Naive B cell (primary cell): ENCODE data around the gene PPEF2. TPM values are rescaled to one million over a fixed set of nuclear protein-coding genes. Genes with fewer than 3 reads are reported as not detected.

ENCODE experiments used
- ATAC-seq, 2 donors: fragments of 150-1000 bp; cut with Tn5 transposase; 2 replicates each; pipeline ENCODE4 v1.10.0; 2021; ENCODE audit warnings: low read depth in 2 of 2, mild to moderate bottlenecking in 2 of 2, moderate library complexity in 2 of 2
- DNase-seq: peaks from one replicate; pipeline ENCODE4 v3.0.0; 2022
- H3K27ac Mint-ChIP-seq, 6 donors: one replicate each; pipeline ENCODE4 v1.8.0; 2020 to 2022; ENCODE audit warnings: mild to moderate bottlenecking in 6 of 6, mixed read lengths in 6 of 6, moderate library complexity in 5 of 6, inconsistent platforms in 2 of 6
- H3K27me3 Mint-ChIP-seq, 3 donors: one replicate each; pipeline ENCODE4 v1.8.0; 2021 to 2022; ENCODE audit warnings: mixed read lengths in 3 of 3, mild to moderate bottlenecking in 1 of 3
- H3K36me3 Mint-ChIP-seq, 2 donors: one replicate each; pipeline ENCODE4 v1.8.0; 2020 to 2022; ENCODE audit warnings: mixed read lengths in 2 of 2, inconsistent platforms in 1 of 2, mild to moderate bottlenecking in 1 of 2
- H3K4me1 Mint-ChIP-seq, 3 donors: one replicate each; pipeline ENCODE4 v1.8.0; 2020 to 2022; ENCODE audit warnings: mixed read lengths in 3 of 3, inconsistent platforms in 1 of 3, mild to moderate bottlenecking in 1 of 3, moderate library complexity in 1 of 3
- H3K4me3 Mint-ChIP-seq, 8 donors: one replicate each; pipeline ENCODE4 v1.8.0; 2020 to 2022; ENCODE audit warnings: mild to moderate bottlenecking in 8 of 8, mixed read lengths in 8 of 8, moderate library complexity in 8 of 8, inconsistent platforms in 2 of 8
- H3K9me3 Mint-ChIP-seq, 7 donors: one replicate each; pipeline ENCODE4 v1.8.0; 2020 to 2022; ENCODE audit warnings: mixed read lengths in 7 of 7, mild to moderate bottlenecking in 5 of 7, inconsistent platforms in 2 of 7, moderate library complexity in 1 of 7
- polyA plus RNA-seq, 6 donors: library from polyadenylated mRNA; unstranded; fragments of 300-500 nt; fragmentation: Illumina TruSeq; gene quantifications; one replicate each; pipeline ENCODE4 v1.2.3, GENCODE V29; 2021; ENCODE audit warnings: low read depth in 6 of 6

PPEF2 gene
- polyA plus RNA-seq, 6 donors from 2014 or later: not detected

- ATAC-seq (no peak), DNase-seq (no peak)
- Mint-ChIP-seq H3K27me3 (no peaks in the 10 kb centered on the region), H3K4me3 (no peak overlapping the region), H3K9me3 (no peaks in the 10 kb centered on the region), H3K36me3 (no peaks in the 10 kb centered on the region), H3K4me1 (peaks cover 0 to 7% (median 0%) of the 10 kb centered on the region in 3 donors), H3K27ac (no peak overlapping the region)
Observed at GRCh38 chr4:75841641-75842520, 60.4 kb downstream of the PPEF2 start.

- DNase-seq (no peak), ATAC-seq (no peak)
- Mint-ChIP-seq H3K4me3 (no peak overlapping the region), H3K27ac (no peak overlapping the region), H3K27me3 (no peaks in the 10 kb centered on the region), H3K4me1 (no peaks in the 10 kb centered on the region), H3K36me3 (no peaks in the 10 kb centered on the region), H3K9me3 (peaks cover 0 to 12% (median 4%) of the 10 kb centered on the region in 7 donors)
Observed at GRCh38 chr4:75834772-75835154, 67.5 kb downstream of the PPEF2 start.

GRCh38 chr4:75834095-75834771, 68.0 kb downstream of the PPEF2 start:
- Mint-ChIP-seq H3K27ac (no peak overlapping the region), H3K27me3 (no peaks in the 10 kb centered on the region), H3K9me3 (peaks cover 0 to 12% (median 4%) of the 10 kb centered on the region in 7 donors), H3K4me3 (no peak overlapping the region), H3K4me1 (no peaks in the 10 kb centered on the region), H3K36me3 (no peaks in the 10 kb centered on the region)
- ATAC-seq (no peak), DNase-seq (no peak)

GRCh38 chr4:75831856-75832405, 70.3 kb downstream of the PPEF2 start:
- H3K4me3 Mint-ChIP-seq: no peak overlapping the region
- ATAC-seq (no peak), DNase-seq (no peak)
- no peaks in the 10 kb centered on the region for H3K27me3 Mint-ChIP-seq
- H3K9me3 Mint-ChIP-seq: peaks cover 0 to 12% (median 4%) of the 10 kb centered on the region in 7 donors
- no peaks in the 10 kb centered on the region for H3K36me3 Mint-ChIP-seq
- no peaks in the 10 kb centered on the region for H3K4me1 Mint-ChIP-seq
- peak overlapping the region in 1 of 6 donors; percentile 40 for H3K27ac Mint-ChIP-seq

GRCh38 chr4:75830906-75831305, 71.3 kb downstream of the PPEF2 start:
- Mint-ChIP-seq H3K4me1 (no peaks in the 10 kb centered on the region), H3K9me3 (peaks cover 0 to 12% (median 4%) of the 10 kb centered on the region in 7 donors), H3K36me3 (no peaks in the 10 kb centered on the region), H3K27me3 (no peaks in the 10 kb centered on the region), H3K4me3 (no peak overlapping the region), H3K27ac (no peak overlapping the region)
- no peak for DNase-seq
- ATAC-seq: no peak

- no peak overlapping the region for H3K27ac Mint-ChIP-seq
- no peaks in the 10 kb centered on the region for H3K4me1 Mint-ChIP-seq
- no peaks in the 10 kb centered on the region for H3K27me3 Mint-ChIP-seq
- H3K36me3 Mint-ChIP-seq: no peaks in the 10 kb centered on the region
- no peak overlapping the region for H3K4me3 Mint-ChIP-seq
- ATAC-seq (no peak), DNase-seq (no peak)
- no peaks in the 10 kb centered on the region for H3K9me3 Mint-ChIP-seq
Observed at GRCh38 chr4:75823812-75824211, 78.4 kb downstream of the PPEF2 start.

- Mint-ChIP-seq H3K36me3 (no peaks in the 10 kb centered on the region), H3K27ac (peak overlapping the region in 1 of 6 donors; percentile 35), H3K4me1 (no peaks in the 10 kb centered on the region), H3K9me3 (no peaks in the 10 kb centered on the region), H3K4me3 (no peak overlapping the region), H3K27me3 (no peaks in the 10 kb centered on the region)
- DNase-seq (no peak), ATAC-seq (no peak)
Observed at GRCh38 chr4:75822416-75822815, 79.8 kb downstream of the PPEF2 start.

GRCh38 chr4:75821966-75822365, 80.3 kb downstream of the PPEF2 start:
- no peaks in the 10 kb centered on the region for H3K9me3 Mint-ChIP-seq
- no peak overlapping the region for H3K27ac Mint-ChIP-seq

GRCh38 chr4:75821216-75821615, 81.0 kb downstream of the PPEF2 start:
- DNase-seq (no peak), ATAC-seq (no peak)
- H3K4me3 Mint-ChIP-seq: no peak overlapping the region
- no peaks in the 10 kb centered on the region for H3K36me3 Mint-ChIP-seq
- H3K9me3 Mint-ChIP-seq: no peaks in the 10 kb centered on the region
- no peaks in the 10 kb centered on the region for H3K4me1 Mint-ChIP-seq
- no peaks in the 10 kb centered on the region for H3K27me3 Mint-ChIP-seq
- H3K27ac Mint-ChIP-seq: no peak overlapping the region

More at GRCh38 chr4:75821966-75822365, 80.3 kb downstream of the PPEF2 start:
- Mint-ChIP-seq H3K27me3 (no peaks in the 10 kb centered on the region), H3K4me1 (no peaks in the 10 kb centered on the region), H3K36me3 (no peaks in the 10 kb centered on the region), H3K4me3 (no peak overlapping the region)
- no peak for ATAC-seq
- DNase-seq: no peak

- DNase-seq (no peak), ATAC-seq (no peak)
- H3K27ac Mint-ChIP-seq: no peak overlapping the region
- H3K36me3 Mint-ChIP-seq: no peaks in the 10 kb centered on the region
- H3K9me3 Mint-ChIP-seq: no peaks in the 10 kb centered on the region
- H3K4me3 Mint-ChIP-seq: no peak overlapping the region
- H3K27me3 Mint-ChIP-seq: no peaks in the 10 kb centered on the region
- no peaks in the 10 kb centered on the region for H3K4me1 Mint-ChIP-seq
Observed at GRCh38 chr4:75820676-75821075, 81.6 kb downstream of the PPEF2 start.

- DNase-seq (no peak), ATAC-seq (no peak)
- no peak overlapping the region for H3K4me3 Mint-ChIP-seq
- no peak overlapping the region for H3K27ac Mint-ChIP-seq
- H3K27me3 Mint-ChIP-seq: no peaks in the 10 kb centered on the region
- H3K9me3 Mint-ChIP-seq: no peaks in the 10 kb centered on the region
- no peaks in the 10 kb centered on the region for H3K4me1 Mint-ChIP-seq
- peaks cover 3 to 4% of the 10 kb centered on the region in 2 donors for H3K36me3 Mint-ChIP-seq
Observed at GRCh38 chr4:75820197-75820596, 82.1 kb downstream of the PPEF2 start.

GRCh38 chr4:75819121-75819520, 83.1 kb downstream of the PPEF2 start:
- no peaks in the 10 kb centered on the region for H3K27me3 Mint-ChIP-seq
- H3K9me3 Mint-ChIP-seq: no peaks in the 10 kb centered on the region
- H3K4me3 Mint-ChIP-seq: no peak overlapping the region
- DNase-seq (no peak), ATAC-seq (no peak)
- H3K36me3 Mint-ChIP-seq: peaks cover 12 to 13% of the 10 kb centered on the region in 2 donors
- no peaks in the 10 kb centered on the region for H3K4me1 Mint-ChIP-seq
- H3K27ac Mint-ChIP-seq: no peak overlapping the region

GRCh38 chr4:75817901-75818300, 84.4 kb downstream of the PPEF2 start:
- no peaks in the 10 kb centered on the region for H3K9me3 Mint-ChIP-seq
- H3K27me3 Mint-ChIP-seq: no peaks in the 10 kb centered on the region
- no peak overlapping the region for H3K4me3 Mint-ChIP-seq
- no peaks in the 10 kb centered on the region for H3K4me1 Mint-ChIP-seq
- no peak for ATAC-seq
- H3K27ac Mint-ChIP-seq: peak overlapping the region in 1 of 6 donors; percentile 34
- H3K36me3 Mint-ChIP-seq: peaks cover 13% of the 10 kb centered on the region in 2 donors
- no peak for DNase-seq
